A549 (cell line): ENCODE results near the gene NPAS2. TPM values are rescaled to one million over a fixed set of nuclear protein-coding genes. Genes with fewer than 3 reads are reported as not detected.

Source experiments
- ATAC-seq, 2 experiments: fragments of 200-7000 bp in 1 of 2; fragments of >200 bp in 1 of 2; cut with Nextera tagmentation in 1 of 2; cut with Tn5 transposase in 1 of 2; 3 replicates each; pipeline versions ENCODE4 v1.8.0 to v1.9.1; 2018 to 2020; ENCODE audit warnings: mild to moderate bottlenecking in 1 of 2, moderate library complexity in 1 of 2
- CTCF ChIA-PET: fragments of 300-600 bp; sonication (Branson Sonifier 250); formaldehyde crosslinking; extraction: SDS; loops from one replicate; lab custom pipeline; 2021; ENCODE audit warnings: antibody characterized with exemption, inconsistent platforms; lab: Yijun Ruan, JAX
- POLR2A ChIA-PET: fragments of 350-600 bp; formaldehyde crosslinking; extraction: SDS; loops from one replicate; lab custom pipeline; 2021; ENCODE audit warnings: antibody characterized with exemption, inconsistent platforms; lab: Yijun Ruan, JAX
- DNase-seq, 2 experiments: peaks; one replicate each; pipeline versions ENCODE4 v3.0.0 to v3.0.0-alpha.2; 2011 to 2016; ENCODE audit warnings: low read depth in 1 of 2, low spot score in 1 of 2
- FAIRE-seq: peaks from 2 replicates; lab custom pipeline; 2011; peaks lifted over from hg19 to GRCh38; lab: Jason Lieb, UNC
- H3K27ac ChIP-seq, 2 experiments: fragments of >200 bp; sonication (Bioruptor Twin); formaldehyde crosslinking; 3 replicates each; pipeline ENCODE4 v1.5.1; 2016 to 2017
- H3K4me1 ChIP-seq: fragments of >200 bp; sonication (Bioruptor Twin); formaldehyde crosslinking; 3 replicates; pipeline ENCODE4 v1.6.1; 2016
- H3K4me2 ChIP-seq: fragments of >200 bp; sonication (Bioruptor Twin); formaldehyde crosslinking; 3 replicates; pipeline ENCODE4 v1.6.1; 2016
- H3K4me3 ChIP-seq: fragments of >200 bp; sonication (Bioruptor Twin); formaldehyde crosslinking; 3 replicates; pipeline ENCODE4 v1.5.1; 2016
- H3K9me3 ChIP-seq: fragments of >200 bp; sonication (Bioruptor Twin); formaldehyde crosslinking; 3 replicates; pipeline ENCODE4 v1.6.1; 2016
- ATOH8 ChIP-seq: fragments of 250-450 bp; sonication (Bioruptor Pico); IDR thresholded peaks from 2 replicates; pipeline ENCODE4 v1.5.0; 2020; ENCODE audit warnings: low read depth, mild to moderate bottlenecking, moderate library complexity
- BHLHE40 ChIP-seq: IDR thresholded peaks from 2 replicates; pipeline ENCODE4 v1.6.1; 2012; ENCODE audit warnings: low read depth, low read length, inconsistent platforms
- CHD4 ChIP-seq: fragments of 200-600 bp; sonication (generic); IDR thresholded peaks from 2 replicates; pipeline ENCODE4 v1.6.1; 2016; ENCODE audit warnings: antibody characterized with exemption, mild to moderate bottlenecking, borderline replicate concordance
- EHF ChIP-seq: fragments of 250-450 bp; sonication (Bioruptor Pico); IDR thresholded peaks from 2 replicates; pipeline ENCODE4 v1.5.0; 2020; ENCODE audit warnings: mild to moderate bottlenecking
- EP300 ChIP-seq, 2 experiments: fragments of >200 bp; sonication (Bioruptor Twin); formaldehyde crosslinking; IDR thresholded peaks; 2 replicates in 1 of 2; 3 replicates in 1 of 2; pipeline ENCODE4 v1.6.1; 2016 to 2017
- ESRRA ChIP-seq: fragments of 150-350 bp; IDR thresholded peaks from 2 replicates; pipeline ENCODE4 v1.6.1; 2014; ENCODE audit warnings: mild to moderate bottlenecking, low read length, borderline replicate concordance
- FOSB ChIP-seq: fragments of 250-450 bp; sonication (Bioruptor Pico); IDR thresholded peaks from 2 replicates; pipeline ENCODE4 v1.5.0; 2020; ENCODE audit warnings: mild to moderate bottlenecking, moderate library complexity
- FOSL2 ChIP-seq, 2 experiments: fragments of 450-650 bp in 1 of 2; fragments of >200 bp in 1 of 2; sonication (Bioruptor Twin) in 1 of 2; formaldehyde crosslinking; IDR thresholded peaks; 2 replicates each; pipeline versions ENCODE4 v1.5.0 to v1.6.1; 2016 to 2020; ENCODE audit warnings: mild to moderate bottlenecking in 1 of 2, moderate library complexity in 1 of 2
- FOXS1 ChIP-seq: fragments of 250-450 bp; sonication (Bioruptor Pico); IDR thresholded peaks from 2 replicates; pipeline ENCODE4 v1.5.0; 2020; ENCODE audit warnings: mild to moderate bottlenecking, moderate library complexity
- JUN ChIP-seq, 2 experiments: fragments of >200 bp; sonication (Bioruptor Twin); formaldehyde crosslinking; IDR thresholded peaks; 2 replicates in 1 of 2; 3 replicates in 1 of 2; pipeline ENCODE4 v1.6.1; 2016 to 2017
- MYC ChIP-seq: IDR thresholded peaks from 2 replicates; pipeline ENCODE4 v1.6.1; 2012; ENCODE audit warnings: mild to moderate bottlenecking, inconsistent platforms, low read length, improper control_type of control experiment, borderline replicate concordance
- NFE2L2 ChIP-seq: fragments of 150-350 bp; conservative IDR thresholded peaks from 2 replicates; pipeline ENCODE4 v1.6.1; 2014; ENCODE audit warnings: low read length
- NPAS2 ChIP-seq: fragments of 250-450 bp; sonication (Bioruptor Pico); IDR thresholded peaks from 2 replicates; pipeline ENCODE4 v1.8.0; 2022; ENCODE audit warnings: mild to moderate bottlenecking, moderate library complexity, borderline replicate concordance
- NR3C1 ChIP-seq: fragments of >200 bp; sonication (Bioruptor Twin); formaldehyde crosslinking; IDR thresholded peaks from 3 replicates; pipeline ENCODE4 v1.6.1; 2017
- PHF8 ChIP-seq: fragments of 200-600 bp; sonication (generic); IDR thresholded peaks from 2 replicates; pipeline ENCODE4 v1.6.1; 2016; ENCODE audit warnings: low read depth, mild to moderate bottlenecking, antibody characterized with exemption, moderate library complexity, borderline replicate concordance
- RARB ChIP-seq: fragments of 250-450 bp; sonication (Bioruptor Pico); IDR thresholded peaks from 2 replicates; pipeline ENCODE4 v1.8.0; 2021; ENCODE audit warnings: mild to moderate bottlenecking, moderate library complexity
- RCOR1 ChIP-seq: fragments of 150-350 bp; IDR thresholded peaks from 2 replicates; pipeline ENCODE4 v1.6.1; 2014; ENCODE audit warnings: antibody characterized with exemption, low read length, low read depth
- TFCP2L1 ChIP-seq: fragments of 250-450 bp; sonication (Bioruptor Pico); IDR thresholded peaks from 2 replicates; pipeline ENCODE4 v1.5.0; 2021; ENCODE audit warnings: mild to moderate bottlenecking
- USF2 ChIP-seq: fragments of 450-650 bp; IDR thresholded peaks from 2 replicates; pipeline ENCODE4 v1.6.1; 2014; ENCODE audit warnings: antibody characterized with exemption
- ZC3H11A ChIP-seq: fragments of 450-650 bp; IDR thresholded peaks from 2 replicates; pipeline ENCODE4 v1.6.1; 2014; ENCODE audit warnings: antibody characterized with exemption, mild to moderate bottlenecking
- ZSCAN20 ChIP-seq: fragments of 250-450 bp; sonication (Bioruptor Pico); IDR thresholded peaks from 2 replicates; pipeline ENCODE4 v1.8.0; 2022; ENCODE audit warnings: mild to moderate bottlenecking, moderate library complexity
- WGBS: methylation state at CpG from one replicate; pipeline ENCODE4 v1.1.6; 2017; ENCODE audit errors: missing lambda C conversion rate; 5-methylcytosine and 5-hydroxymethylcytosine counted together
- polyA plus RNA-seq, 4 experiments: library from polyadenylated mRNA; depleted of rRNA in 3 of 4; stranded (reverse); fragments of >200 nt; fragmentation: RNase III in 1 of 4; extraction: RNeasy Plus Mini Kit Qiagen cat#74134 plus additional on column Dnase treatment in 1 of 4; gene quantifications; 2 replicates in 3 of 4; 3 replicates in 1 of 4; pipeline ENCODE4 v1.2.3, GENCODE V29; 2011 to 2017
- TF ChIP-seq, protein P1 (sequence below): fragments of >200 bp; sonication (Bioruptor Twin); formaldehyde crosslinking; IDR thresholded peaks from 3 replicates; pipeline ENCODE4 v1.6.1; 2016
- TF ChIP-seq, protein P2 (sequence below): IDR thresholded peaks from 2 replicates; pipeline ENCODE4 v1.6.1; 2012; ENCODE audit warnings: low read depth, borderline replicate concordance
- TF ChIP-seq, protein P3 (sequence below): IDR thresholded peaks from 2 replicates; pipeline ENCODE4 v1.6.1; 2012
- TF ChIP-seq, protein P4 (sequence below): fragments of 200-600 bp; sonication (generic); IDR thresholded peaks from 2 replicates; pipeline ENCODE4 v1.6.1; 2016; ENCODE audit warnings: antibody characterized with exemption, mild to moderate bottlenecking, moderate library complexity
- TF ChIP-seq, protein P5 (sequence below): IDR thresholded peaks from 2 replicates; pipeline ENCODE4 v1.6.1; 2012

NPAS2 gene
- polyA plus RNA-seq, 2 of the 4 experiments (the other 2 are of a cell fraction), result 31.4 to 56.1 TPM

DNA sequence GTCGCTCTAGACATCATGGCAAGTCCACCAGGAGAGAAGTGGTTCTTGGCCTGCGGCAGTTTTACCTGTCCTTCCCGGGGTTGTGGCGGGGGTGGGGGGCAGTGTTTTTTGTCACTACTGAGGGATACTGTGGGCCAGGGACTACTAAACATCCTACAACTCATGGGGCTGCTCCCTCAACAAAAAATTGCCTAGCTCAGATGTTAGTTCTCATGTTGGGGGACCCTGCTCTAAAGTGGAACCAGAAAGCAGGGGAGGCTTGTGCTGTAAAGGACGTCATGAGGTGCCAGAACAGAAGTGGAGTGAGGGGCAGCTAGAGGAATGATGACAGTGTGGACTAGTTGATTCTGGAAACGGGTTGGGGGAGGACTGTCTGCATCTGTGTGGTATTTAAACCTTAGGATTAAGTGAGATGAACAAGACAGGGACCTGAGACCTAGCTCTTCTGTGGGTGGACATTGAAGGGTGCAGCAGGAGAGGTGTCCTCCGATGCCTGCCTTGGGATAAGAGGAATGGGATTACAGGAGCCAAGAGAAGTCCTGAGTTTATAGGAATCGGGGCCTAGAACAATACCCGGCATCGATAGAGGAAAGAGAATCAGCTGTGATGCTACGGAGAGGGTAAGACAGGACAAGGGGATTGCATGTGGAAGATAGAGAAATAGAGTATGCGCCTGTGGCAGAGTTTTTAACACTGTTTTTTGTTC is 184.8 kb downstream of the NPAS2 start:
- ChIA-PET CTCF (interaction anchor here (0.7 to 3.1 kb wide), 10 partner anchors 8 to 410 kb away, joined by 3 to 12 read pairs (median 4); no protein-coding TSS in a partner anchor), POLR2A (no interaction called here)
- H3K4me2 ChIP-seq, result peak overlapping the region; percentile 98
- TF ChIP-seq FOSL2 (IDR thresholded peaks at IDR 0.05) (no peak), FOSL2 (CRISPR knock-in tag; IDR thresholded peaks at IDR 0.05) (no peak), EP300 (IDR thresholded peaks at IDR 0.05) (no peak), PHF8 (no peak), NFE2L2 (no peak), MYC (no peak), CHD4 (no peak), RCOR1 (no peak), RARB (CRISPR knock-in tag) (peak; percentile 68; the same call in 1 of the 2 replicates), TFCP2L1 (CRISPR knock-in tag) (no peak), BHLHE40 (no peak), NPAS2 (CRISPR knock-in tag) (no peak), EHF (no peak), FOXS1 (CRISPR knock-in tag) (no peak), ZSCAN20 (no peak), ESRRA (no peak), FOSB (CRISPR knock-in tag) (no peak), ZC3H11A (no peak), JUN (IDR thresholded peaks at IDR 0.05) (peak in 1 of 2 experiments; percentile 59; a peak in 2 of 5 replicates), USF2 (no peak), ATOH8 (CRISPR knock-in tag) (no peak), NR3C1 (no peak)
- TF ChIP-seq, protein P1, sequence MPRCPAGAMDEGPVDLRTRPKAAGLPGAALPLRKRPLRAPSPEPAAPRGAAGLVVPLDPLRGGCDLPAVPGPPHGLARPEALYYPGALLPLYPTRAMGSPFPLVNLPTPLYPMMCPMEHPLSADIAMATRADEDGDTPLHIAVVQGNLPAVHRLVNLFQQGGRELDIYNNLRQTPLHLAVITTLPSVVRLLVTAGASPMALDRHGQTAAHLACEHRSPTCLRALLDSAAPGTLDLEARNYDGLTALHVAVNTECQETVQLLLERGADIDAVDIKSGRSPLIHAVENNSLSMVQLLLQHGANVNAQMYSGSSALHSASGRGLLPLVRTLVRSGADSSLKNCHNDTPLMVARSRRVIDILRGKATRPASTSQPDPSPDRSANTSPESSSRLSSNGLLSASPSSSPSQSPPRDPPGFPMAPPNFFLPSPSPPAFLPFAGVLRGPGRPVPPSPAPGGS, result no peak
- TF ChIP-seq, protein P2, sequence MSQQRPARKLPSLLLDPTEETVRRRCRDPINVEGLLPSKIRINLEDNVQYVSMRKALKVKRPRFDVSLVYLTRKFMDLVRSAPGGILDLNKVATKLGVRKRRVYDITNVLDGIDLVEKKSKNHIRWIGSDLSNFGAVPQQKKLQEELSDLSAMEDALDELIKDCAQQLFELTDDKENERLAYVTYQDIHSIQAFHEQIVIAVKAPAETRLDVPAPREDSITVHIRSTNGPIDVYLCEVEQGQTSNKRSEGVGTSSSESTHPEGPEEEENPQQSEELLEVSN, result no peak
- TF ChIP-seq, protein P3, sequence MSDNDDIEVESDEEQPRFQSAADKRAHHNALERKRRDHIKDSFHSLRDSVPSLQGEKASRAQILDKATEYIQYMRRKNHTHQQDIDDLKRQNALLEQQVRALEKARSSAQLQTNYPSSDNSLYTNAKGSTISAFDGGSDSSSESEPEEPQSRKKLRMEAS, result no peak
- TF ChIP-seq, protein P4, sequence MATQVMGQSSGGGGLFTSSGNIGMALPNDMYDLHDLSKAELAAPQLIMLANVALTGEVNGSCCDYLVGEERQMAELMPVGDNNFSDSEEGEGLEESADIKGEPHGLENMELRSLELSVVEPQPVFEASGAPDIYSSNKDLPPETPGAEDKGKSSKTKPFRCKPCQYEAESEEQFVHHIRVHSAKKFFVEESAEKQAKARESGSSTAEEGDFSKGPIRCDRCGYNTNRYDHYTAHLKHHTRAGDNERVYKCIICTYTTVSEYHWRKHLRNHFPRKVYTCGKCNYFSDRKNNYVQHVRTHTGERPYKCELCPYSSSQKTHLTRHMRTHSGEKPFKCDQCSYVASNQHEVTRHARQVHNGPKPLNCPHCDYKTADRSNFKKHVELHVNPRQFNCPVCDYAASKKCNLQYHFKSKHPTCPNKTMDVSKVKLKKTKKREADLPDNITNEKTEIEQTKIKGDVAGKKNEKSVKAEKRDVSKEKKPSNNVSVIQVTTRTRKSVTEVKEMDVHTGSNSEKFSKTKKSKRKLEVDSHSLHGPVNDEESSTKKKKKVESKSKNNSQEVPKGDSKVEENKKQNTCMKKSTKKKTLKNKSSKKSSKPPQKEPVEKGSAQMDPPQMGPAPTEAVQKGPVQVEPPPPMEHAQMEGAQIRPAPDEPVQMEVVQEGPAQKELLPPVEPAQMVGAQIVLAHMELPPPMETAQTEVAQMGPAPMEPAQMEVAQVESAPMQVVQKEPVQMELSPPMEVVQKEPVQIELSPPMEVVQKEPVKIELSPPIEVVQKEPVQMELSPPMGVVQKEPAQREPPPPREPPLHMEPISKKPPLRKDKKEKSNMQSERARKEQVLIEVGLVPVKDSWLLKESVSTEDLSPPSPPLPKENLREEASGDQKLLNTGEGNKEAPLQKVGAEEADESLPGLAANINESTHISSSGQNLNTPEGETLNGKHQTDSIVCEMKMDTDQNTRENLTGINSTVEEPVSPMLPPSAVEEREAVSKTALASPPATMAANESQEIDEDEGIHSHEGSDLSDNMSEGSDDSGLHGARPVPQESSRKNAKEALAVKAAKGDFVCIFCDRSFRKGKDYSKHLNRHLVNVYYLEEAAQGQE, result no peak
- TF ChIP-seq, protein P5, sequence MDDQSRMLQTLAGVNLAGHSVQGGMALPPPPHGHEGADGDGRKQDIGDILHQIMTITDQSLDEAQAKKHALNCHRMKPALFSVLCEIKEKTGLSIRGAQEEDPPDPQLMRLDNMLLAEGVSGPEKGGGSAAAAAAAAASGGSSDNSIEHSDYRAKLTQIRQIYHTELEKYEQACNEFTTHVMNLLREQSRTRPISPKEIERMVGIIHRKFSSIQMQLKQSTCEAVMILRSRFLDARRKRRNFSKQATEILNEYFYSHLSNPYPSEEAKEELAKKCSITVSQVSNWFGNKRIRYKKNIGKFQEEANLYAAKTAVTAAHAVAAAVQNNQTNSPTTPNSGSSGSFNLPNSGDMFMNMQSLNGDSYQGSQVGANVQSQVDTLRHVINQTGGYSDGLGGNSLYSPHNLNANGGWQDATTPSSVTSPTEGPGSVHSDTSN, result peak; percentile 33; the same call in 1 of the 2 replicates
- 72% methylated on average over 11 of the region's 12 CpGs for WGBS
- ATAC-seq, result no peak
- H3K27ac ChIP-seq, result peak overlapping the region; percentile 86 to 98; a peak in 3 of 6 replicates
- H3K4me1 ChIP-seq, result peaks cover 50% of the 10 kb centered on the region
- FAIRE-seq, result no peak
- no peaks in the 10 kb centered on the region for H3K9me3 ChIP-seq
- H3K4me3 ChIP-seq, result peak overlapping the region; percentile 71
- DNase-seq, result no peak
